Measurements from ENCODE around the gene AMN1. TPM values are rescaled to one million over a fixed set of nuclear protein-coding genes. Genes with fewer than 3 reads are reported as not detected.
"Not testable (repeated sequence)": the region's sequence is repeated elsewhere in the genome, so short reads cannot be mapped to it uniquely, and the experiment has no call there.

The AMN1 gene
- total RNA-seq, 1 experiment from 2014 or later = 14.3 TPM

DNA sequence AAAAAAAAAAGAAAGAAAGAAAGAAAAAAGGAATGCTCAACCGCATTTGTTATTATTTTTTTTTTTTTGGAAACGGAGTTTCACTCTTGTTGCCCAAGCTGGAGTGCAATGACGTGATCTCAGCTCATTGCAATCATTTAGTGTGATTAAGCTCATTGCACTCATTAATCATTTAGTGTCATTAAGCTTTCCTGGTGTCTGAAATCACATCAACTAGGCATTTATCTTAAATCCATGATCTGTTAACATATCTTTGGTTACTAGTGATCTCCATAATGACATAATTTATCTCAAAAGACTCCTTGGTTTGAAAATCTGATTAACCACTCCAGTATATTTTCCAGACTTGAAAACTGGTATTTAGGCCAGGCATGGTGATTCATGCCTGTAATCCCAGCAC lies 43.0 kb downstream of the AMN1 start:
- no peak for DNase-seq (ENCODE audit: low read depth)

DNA sequence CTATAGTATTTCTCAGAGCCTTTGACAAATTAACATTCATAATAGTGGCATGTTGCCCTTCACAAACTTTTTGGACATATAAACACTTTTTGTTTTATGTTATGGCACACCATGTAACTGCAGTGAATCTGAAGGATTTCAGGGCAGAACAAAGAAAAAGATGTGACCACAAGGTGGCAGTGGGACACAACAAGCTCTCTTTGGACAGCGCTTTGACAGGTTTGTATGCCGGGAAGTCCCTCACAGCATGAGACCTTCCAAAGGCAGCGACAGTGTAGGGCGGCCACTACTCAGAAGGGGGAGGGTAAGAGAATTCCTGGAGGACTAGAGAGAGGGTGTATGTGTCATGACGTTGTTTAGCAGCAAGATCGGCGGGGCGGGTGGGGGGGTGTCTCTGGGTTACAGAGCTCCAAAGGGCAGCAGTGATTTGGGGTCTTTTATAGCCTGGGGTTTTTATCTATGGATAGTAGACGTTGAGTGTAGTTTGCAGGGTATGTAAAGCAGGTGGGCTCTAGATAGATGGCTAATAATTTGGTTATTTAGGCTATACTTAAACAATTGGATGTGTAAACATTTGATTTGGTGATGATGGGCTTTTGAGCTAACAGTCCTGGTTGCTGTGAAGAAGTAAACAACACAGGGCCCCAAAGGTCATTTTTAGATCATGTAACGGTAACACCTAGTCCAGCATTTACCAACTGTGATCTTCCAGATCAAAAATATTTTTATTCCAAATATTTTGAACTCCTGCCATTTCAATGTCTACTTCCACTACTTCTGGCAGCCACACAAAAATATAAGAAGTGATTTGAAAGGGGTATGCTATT lies 46.5 kb downstream of the AMN1 start:
- peak; percentile 69 for DNase-seq (ENCODE audit: low read depth)

DNA sequence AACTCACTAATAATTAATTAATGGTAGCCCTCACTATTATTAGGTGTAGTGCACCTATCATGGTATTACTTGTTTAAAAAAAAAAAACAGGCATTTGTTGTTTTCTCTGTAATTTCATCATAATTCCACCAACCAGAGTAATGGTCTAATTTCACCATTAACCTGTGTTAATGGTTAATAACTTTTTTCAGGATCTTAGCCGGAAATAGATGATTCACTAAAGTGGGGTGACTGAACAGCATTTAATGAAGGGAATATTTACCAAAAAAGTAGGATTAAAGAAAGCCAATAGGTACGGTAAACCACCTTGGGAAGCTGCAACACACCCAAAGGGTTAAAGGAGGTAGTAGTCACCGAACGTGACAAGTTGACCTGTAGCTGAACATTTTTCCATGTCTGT lies 56.3 kb downstream of the AMN1 start:
- no peak for DNase-seq (ENCODE audit: low read depth)

DNA sequence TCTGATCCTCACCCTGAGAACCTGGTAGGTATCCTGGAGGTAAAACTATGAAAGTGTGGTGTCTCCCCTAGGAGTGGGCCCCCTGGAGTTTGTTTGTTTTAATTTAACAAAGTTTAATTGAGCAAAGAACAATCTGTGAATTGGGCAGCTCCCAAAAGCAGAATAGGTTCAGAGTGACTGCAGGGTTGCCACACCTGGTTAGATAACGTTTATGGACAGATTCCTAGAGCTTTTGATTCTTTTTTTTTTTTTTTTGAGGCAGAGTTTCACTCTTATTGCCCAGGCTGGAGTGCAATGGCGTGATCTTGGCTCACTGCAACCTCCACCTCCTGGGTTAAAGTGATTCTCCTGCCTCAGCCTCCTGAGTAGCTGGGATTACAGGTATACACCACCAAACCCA lies 59.2 kb downstream of the AMN1 start:
- not testable (repeated sequence) for DNase-seq (ENCODE audit: low read depth)

DNA sequence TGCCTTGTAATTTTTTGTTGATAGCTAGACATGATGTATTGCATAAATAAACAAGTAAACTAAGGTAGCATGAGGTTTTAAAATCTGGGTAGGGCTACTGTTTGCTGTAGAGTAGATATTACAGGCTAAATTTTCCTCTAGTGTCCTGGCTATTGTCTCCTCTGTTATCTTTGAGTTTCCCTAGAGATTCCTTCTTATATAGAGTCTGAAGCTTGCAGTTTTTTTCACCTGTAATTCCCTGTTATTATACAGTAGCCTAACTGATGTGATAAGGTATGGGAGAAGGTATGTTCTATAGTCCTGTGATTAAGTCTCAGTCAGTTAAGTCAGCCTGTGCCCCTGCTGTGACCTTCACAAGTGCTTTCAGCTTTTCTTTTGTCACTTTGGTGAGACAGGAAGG lies 59.8 kb downstream of the AMN1 start:
- DNase-seq (ENCODE audit: low read depth) = no peak

GRCh38 chr12:31664038-31664437 lies 64.8 kb downstream of the AMN1 start:
- DNase-seq (ENCODE audit: low read depth) = no peak

DNA sequence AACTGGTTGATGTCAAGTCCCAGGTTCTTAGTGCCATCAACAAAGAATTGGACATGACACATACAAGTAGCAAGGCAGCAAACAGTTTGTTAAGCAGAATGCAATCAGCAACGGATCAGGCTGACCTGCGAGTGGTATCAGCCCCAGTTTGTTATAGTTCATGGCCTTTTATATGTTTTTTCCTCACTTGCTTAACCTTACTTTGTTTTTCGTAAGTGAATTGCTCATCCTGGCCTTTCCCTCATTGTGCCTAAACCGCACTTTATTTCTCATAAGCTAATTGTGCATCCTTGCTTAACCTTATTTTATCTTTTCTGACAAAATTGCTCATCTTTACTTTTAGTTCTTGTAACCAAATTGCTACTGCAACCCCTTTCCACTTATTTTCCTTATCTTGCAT lies 65.2 kb downstream of the AMN1 start:
- DNase-seq (ENCODE audit: low read depth) = no peak

- DNase-seq (ENCODE audit: low read depth) = no peak
Measured at GRCh38 chr12:31662176-31662849, 66.5 kb downstream of the AMN1 start.

DNA sequence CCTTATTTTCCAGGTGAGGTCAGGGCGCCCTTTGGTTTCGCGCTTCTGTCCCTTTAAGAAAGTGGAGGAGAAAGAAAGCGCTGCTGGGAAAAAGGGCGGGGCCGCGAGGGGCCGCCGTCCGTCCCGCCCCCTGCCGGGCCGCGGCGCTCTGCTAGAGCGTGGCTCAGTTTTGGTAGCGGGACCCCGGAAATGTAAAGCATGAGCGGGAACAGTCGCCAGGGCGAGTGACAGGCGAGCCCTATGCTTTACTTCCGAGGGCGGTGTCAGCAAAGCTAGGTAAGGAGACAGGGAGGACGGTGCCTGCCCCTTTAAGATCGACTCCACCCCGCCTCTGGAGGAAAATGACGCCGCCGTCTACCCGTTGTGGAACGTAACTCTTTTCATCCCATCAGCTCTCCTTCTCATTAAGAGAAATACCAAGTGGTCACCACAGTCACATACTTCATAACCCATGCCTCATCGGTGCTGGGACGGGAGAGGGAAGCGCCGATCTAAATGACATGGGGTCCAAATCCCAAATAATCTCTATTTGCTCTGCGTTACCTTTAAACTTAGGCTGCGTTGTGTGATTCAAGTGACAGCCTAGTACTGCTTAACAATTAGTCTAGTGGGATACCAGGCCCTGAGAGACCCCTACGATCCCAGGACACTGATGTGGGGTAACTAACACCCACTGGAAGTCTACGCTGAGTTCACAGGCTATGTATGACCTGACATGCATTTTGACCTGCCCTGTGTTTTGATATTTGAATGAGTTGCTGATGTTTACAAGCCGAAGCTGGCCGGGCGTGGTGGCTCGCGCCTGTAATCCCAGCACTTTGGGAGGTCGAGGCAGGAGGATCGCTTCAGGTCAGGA lies 69.5 kb downstream of the AMN1 start, which contains the start of gene ETFBKMT:
ETFBKMT (plus strand) TSS at position 602 of the 856 bp plus-strand sequence. CDS start 2,266 bp downstream, outside the sequence.
- peak; percentile 86 for DNase-seq (ENCODE audit: low read depth)

DNA sequence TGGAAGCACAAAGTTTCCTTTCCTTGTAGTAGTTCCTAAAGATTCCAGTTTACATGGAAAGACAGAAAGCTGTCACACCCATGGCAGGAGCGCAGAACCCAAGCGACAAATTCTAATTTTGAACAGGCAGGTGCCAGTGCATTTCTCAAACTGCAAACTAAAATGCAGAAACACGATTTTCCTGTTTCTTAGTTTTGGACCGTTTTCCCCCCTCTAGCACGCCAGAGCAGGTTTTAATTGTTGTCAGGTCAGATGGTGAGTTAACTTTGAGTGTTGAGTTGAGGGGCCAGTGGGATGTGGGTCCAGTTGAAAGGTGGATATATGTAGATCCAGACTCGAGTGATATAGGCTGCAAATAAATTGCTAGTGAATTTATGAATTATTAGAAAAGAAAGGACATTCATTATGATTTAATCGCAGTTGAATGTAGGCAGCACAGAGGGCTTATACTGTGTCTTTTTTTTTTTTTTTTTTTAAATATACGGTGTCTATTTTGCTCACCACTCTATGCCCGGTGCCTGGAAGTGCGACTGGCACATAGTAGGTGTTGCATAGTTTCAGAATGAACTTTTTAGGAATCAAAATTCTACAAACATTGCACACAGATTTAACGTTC lies 70.2 kb downstream of the AMN1 start:
- no peak for DNase-seq (ENCODE audit: low read depth)

GRCh38 chr12:31655792-31656191 lies 73.0 kb downstream of the AMN1 start:
- no peak for DNase-seq (ENCODE audit: low read depth)

- DNase-seq (ENCODE audit: low read depth) = no peak
Measured at GRCh38 chr12:31655208-31655607, 73.6 kb downstream of the AMN1 start.

GRCh38 chr12:31651893-31652521 lies 76.8 kb downstream of the AMN1 start:
- DNase-seq (ENCODE audit: low read depth) = no peak

DNA sequence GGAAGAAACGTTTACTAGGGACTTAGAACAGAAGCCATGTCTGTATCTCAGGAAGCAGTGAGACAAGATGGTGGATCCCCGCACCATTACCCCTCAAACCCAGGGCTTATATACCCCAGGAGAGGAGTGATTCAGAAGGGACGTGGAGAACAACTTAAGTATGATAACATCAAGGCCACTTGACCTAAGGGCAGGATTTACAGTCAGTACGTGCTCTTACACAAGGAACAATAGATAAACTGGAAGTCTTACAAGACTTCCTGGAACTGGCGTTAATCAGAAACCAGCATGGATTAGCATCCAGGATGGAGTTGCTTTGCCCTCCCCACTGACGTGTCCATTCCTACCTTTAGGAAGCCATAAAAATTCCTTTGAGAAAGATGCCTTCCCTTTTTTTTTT lies 77.9 kb downstream of the AMN1 start:
- no peak for DNase-seq (ENCODE audit: low read depth)

- DNase-seq (ENCODE audit: low read depth) = no peak
Measured at GRCh38 chr12:31647086-31647491, 81.7 kb downstream of the AMN1 start.

- DNase-seq (ENCODE audit: low read depth) = no peak
Measured at GRCh38 chr12:31645924-31646323, 82.9 kb downstream of the AMN1 start.

DNA sequence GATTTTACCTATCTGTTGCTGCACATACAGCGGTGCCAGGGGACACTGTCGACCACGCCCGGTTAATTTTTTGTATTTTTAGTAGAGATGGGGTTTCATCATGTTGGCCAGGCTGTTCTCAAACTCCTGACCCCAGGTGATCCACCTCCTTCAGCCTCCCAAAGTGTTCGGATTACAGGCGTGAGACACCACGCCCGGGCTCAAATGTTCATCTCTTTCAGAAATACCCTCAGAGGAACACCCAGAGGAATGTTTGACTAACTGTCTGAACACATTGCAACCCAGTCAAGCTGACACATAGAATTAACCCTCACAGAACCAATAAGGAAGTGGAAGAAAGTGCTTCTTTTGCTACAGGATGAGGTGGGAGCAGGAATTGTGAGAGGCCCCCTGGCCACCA lies 84.3 kb downstream of the AMN1 start:
- DNase-seq (ENCODE audit: low read depth) = no peak

GRCh38 chr12:31641509-31642090 lies 87.2 kb downstream of the AMN1 start:
- DNase-seq (ENCODE audit: low read depth) = no peak

DNA sequence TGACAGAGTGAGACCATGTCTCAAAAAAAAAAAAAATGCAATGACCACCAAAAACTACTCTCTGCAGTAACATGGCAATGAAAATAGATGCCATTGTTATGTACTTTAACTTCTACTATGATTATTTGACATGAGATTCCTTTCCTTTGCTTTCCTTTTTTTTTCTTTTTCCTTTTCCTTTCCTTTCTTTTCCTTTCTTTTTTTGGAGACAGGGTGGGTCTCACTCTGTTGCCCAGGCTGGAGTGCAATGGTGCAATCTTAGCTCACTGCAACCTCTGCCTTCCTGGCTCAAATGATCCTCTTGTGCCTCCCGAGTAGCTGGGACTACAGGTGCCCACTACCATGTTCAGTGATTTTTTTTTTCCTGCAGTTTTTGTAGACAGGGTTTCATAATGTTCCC lies 94.2 kb downstream of the AMN1 start:
- DNase-seq (ENCODE audit: low read depth) = no peak

DNA sequence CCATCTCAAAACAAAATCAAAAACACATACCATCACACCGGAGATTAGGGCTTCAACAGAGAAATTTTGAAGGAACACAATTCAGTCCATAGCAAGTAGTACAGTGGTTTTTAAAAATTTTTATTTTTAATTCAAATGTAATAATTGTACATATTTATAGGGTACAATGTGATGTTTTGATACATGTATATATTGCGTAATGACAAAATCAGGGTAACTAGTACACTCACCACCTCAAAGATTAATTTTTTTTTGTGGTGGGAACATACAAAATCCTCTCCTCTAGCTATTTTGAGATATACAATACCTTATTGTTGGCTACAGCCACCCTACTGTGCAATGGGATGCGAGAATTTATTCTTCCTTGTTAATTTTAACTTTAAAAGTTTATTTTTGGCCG lies 95.4 kb downstream of the AMN1 start:
- DNase-seq (ENCODE audit: low read depth) = no peak

DNA sequence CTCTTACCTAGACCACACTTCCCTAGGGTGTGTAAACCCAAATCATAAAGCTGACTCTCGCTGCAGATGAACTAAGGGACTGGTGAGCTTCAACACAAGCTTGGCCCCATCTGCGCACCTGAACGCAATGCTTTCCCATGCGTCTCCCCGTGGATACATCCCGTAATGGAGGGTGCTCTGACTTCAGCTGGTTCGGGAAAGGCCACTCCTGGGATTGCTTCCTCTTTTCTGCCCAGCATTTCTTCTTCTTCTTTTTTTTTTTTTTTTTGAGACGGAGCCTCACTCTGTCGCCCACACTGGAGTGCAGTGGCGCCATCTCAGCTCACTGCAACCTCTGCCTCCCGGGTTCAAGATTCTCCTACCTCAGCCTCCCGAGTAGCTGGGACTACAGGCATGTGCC lies 97.0 kb downstream of the AMN1 start:
- DNase-seq (ENCODE audit: low read depth) = no peak

Data from LHCN-M2 (cell line).